Cardiac septum (tissue), 1 donor: ENCODE results near the gene REC114. TPM values are rescaled to one million over a fixed set of nuclear protein-coding genes. Genes with fewer than 3 reads are reported as not detected.
"Not testable (repeated sequence)": the region's sequence is repeated elsewhere in the genome, so short reads cannot be mapped to it uniquely, and the experiment has no call there.

Experiments used
- DNase-seq: peaks from one replicate; pipeline ENCODE4 v3.0.0-alpha.2; 2020; ENCODE audit warnings: low spot score
- intact Hi-C: fragments of 100-400 bp; cut with DNase I; formaldehyde crosslinking; loops from one replicate; pipeline ENCODE4 v1.14.0; 2022
- total RNA-seq: library from RNA; stranded (reverse); fragmentation: NEBNext Ultra II Directional; extraction: Animal tissue kit (Norgen Biotek cat#: 25700); gene quantifications from one replicate; pipeline ENCODE4 v1.2.1, GENCODE V29; 2021
- donor health status: DM: no; HTN: no; CAD: no.

Gene REC114
- total RNA-seq, 1 donor from 2014 or later: not detected

DNA sequence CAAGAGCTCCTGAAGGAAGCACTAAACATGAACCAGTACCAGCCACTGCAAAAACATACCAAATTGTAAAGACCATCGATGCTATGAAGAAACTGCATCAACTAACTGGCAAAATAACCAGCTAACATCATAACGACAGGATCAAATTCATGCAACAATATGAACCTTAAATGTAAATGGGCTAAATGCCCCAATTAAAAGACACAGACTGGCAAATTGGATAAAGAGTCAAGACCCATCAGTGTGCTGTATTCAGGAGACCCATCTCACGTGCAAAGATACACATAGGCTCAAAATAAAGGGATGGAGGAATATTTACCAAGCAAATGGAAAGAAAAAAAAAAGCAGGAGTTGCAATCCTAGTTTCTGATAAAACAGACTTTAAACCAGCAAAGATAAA, 7.0 kb downstream of the REC114 start:
- DNase-seq, intact Hi-C loops: not testable (repeated sequence)

DNA sequence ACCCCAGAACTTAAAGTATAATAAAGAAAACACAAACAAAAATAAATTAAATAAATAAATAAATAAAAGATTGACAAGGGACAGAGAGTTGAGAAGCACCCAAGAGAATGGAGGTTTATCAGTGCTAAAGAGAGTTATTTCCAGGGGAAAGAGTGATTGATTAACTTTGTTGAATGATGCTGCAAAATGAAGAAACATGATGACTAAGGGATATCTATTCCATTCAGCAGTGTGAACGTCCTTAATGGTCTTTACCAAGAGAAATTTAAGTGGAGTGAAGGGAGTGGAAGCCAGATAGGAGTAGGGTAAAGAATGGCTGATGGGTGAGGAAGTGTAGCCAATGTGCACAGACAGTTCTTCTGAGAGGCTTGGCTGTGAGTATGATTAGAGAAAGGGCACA, 11.1 kb downstream of the REC114 start:
- no peak for DNase-seq
- intact Hi-C loops: no loop called here

DNA sequence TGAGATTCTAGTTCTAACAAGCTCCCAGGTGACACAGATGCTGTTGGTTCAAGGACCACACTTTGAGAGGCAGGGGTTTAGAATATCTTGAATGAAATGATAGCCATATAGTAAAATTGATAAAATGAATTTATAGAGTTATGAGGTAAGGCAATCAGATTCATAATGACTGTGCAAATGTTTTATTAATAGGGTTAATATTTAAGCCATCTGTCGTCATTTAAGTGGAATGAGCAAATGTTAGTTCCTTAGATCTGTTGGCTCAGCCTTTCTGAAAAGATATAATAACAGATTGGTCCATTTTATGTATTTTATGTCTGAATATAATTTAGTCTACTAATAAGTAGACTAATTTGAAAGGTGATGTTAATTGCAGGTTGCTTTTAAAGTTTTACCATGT, 12.9 kb downstream of the REC114 start:
- DNase-seq: no peak
- intact Hi-C loops: no loop called here

DNA sequence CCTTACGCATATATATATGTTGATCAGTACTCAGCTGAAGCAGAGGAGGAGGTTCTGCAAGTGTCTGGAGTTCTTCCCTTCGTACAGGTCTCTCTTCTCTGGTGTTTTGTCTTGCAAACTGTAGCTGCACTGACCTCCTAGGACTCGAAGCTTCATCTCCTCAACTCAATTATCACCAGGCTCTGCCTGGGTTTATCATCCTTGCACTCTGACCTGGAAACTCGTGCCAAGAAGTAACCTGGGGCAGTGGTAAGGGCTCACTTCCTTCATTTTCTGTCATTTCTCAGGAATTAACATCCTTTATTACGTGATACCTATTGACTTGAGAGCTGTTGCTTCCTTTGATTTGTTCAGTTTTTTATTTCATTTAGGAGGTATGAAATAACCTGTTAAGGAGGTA, 14.4 kb downstream of the REC114 start:
- no peak for DNase-seq
- intact Hi-C loops: no loop called here

DNA sequence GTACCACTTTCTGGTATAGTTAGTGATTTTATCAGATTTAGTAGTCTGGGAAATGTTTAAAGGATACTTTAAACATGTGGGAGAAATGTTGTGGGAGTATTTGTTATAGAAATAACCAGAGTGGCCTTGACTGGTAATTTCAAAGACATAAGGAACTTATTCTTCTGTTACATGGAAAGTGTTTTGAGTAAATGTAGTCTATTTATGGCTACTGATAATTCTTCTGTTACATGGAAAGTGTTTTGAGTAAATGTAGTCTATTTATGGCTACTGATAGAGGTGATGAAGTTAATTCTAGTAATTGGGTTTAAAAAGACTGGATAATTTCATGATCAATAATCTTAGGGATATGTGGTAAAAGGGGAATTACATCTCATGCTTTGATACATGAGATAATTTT, 17.7 kb downstream of the REC114 start:
- intact Hi-C loops: no loop called here

DNA sequence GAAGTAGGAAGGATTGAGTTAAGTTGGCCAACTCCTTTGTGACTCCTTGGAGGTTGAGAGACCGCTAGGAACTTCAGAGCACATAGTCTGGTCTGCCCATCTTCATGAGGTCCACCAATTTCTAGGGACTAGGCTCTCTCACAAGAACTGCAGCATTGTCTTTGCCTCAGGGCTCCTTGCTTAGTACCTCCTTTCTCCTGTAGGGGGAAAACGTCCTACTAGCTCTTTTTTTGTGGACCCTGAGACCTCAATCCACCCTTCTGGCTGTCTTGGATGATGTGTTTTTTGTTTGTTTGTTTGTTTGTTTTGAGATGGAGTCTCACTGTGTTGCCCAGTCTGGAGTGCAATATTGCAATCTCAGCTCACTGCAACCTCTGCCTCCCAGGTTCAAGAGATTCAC, 21.6 kb downstream of the REC114 start:
- intact Hi-C loops: no loop called here
- DNase-seq: no peak

More for the DNA sequence above, 17.7 kb downstream of the REC114 start:
- DNase-seq: no peak

DNA sequence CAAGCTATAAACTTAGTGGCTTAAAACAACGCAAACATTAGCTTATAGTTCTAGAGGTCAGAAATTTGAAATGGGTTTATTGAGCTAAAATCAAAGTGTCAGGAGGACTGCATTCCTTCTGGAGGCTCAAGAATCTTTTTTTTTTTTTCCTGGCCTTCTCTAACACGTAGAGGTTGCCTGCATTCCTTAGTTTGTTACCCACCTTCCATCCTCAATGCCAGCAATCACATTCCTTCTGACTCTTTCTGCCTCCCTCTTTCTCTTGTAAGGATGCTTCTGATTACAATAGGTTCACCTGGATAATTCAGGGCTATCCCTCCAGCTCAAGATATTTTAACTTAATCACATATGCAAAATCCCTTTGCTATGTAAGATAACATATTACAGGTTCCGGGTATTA, 24.8 kb downstream of the REC114 start:
- intact Hi-C loops: no loop called here
- DNase-seq: no peak

DNA sequence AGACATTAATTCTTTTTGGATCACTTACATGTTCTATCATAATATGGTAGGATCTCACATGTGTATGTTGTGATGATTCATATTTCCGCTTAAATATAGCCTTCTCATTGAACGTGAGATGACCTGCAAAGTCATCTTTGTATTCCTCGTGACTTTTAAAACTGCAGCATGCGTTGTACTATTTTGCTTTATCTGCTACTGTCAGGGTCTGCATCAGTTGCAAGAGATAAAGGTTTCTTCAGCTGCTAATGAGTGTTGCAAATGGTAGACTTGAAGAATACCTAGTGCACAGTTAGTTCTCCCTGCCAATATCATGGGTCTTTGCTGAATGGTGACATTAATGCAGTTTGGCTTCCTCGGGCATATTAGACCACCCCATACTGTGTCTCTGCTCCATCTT, 31.8 kb downstream of the REC114 start:
- intact Hi-C loops: no loop called here

DNA sequence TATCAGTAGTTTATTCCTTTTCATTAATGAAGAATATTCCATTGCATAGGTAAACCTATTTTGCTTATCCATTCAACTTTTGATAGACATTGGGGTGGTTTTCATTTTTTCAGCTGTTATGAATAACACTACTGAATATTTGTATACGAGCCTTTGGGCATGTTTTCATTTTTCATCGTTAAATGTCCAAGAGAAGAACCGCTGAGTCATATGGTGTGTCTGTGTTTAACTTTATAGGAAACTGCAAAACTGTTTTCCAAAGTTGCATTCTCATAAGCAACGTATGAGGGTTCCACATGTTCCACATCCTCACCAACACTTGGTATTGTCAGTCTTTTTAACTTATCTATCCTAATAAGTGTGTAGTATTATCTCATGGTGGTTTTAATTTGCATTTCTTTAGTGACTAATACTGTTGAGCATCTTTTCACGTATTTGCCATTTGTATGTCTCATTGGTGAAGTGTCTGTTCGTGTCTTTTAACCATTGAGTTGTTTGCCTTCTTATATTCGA, 33.8 kb downstream of the REC114 start:
- DNase-seq: no peak
- intact Hi-C loops: no loop called here

More for the DNA sequence above, 31.8 kb downstream of the REC114 start:
- no peak for DNase-seq

DNA sequence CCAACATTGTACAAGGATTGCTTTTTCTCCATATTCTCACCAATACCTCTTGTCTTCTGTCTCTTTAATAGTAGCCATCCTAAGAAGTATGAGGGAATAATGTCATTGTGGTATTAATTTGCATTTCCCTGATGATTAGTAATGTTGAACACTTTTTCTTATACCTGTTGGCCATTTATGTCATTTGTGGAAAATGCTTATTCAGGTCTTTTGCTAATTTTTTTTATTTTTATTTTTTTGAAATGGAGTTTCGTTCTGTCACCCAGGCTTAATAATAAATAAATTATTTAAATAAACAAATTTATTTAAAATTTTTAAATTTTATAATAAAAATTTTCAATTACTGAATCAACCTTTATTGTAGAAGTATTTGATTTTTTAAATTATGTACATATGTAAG, 37.1 kb downstream of the REC114 start:
- intact Hi-C loops: no loop called here
- no peak for DNase-seq

DNA sequence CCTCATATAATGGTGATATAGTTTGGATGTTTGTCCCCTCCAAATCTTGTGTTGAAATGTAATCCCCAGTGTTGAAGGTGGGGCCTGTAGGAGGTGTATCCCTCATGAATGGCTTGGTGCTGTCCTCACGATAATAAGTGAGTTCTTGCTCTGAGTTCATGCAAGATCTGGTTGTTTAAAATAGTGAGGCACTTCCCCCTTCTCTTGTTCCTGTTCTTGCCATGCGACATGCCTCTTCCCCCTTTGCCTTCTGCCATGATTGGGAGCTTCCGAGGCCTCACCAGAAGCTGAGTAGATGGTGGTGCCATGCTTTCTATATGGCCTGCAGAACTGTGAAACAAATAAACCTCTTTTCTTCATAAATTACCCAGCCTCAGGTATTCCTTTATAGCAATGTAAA, 39.2 kb downstream of the REC114 start:
- intact Hi-C loops: no loop called here

DNA sequence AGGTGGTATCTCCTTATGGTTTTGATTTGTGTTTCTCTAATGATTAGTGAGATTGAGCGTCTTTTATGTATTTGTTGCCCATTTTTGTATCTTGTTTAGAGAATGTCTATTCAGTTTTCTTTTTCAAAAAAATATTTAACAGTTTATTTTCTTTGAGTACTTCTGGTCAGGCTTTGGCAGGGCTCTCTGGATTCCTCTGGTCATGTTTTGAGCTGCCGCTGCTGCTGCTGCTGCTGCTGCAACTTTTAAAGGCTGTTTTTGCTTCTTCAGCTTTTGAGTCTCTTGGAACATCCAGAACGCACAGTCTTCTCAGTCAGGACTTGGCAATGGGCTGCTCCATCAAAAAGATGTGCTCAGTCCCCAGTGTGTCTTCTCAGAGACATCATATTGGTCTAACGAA, 40.1 kb downstream of the REC114 start:
- no peak for DNase-seq
- intact Hi-C loops: no loop called here

More for the DNA sequence above, 39.2 kb downstream of the REC114 start:
- DNase-seq: no peak

DNA sequence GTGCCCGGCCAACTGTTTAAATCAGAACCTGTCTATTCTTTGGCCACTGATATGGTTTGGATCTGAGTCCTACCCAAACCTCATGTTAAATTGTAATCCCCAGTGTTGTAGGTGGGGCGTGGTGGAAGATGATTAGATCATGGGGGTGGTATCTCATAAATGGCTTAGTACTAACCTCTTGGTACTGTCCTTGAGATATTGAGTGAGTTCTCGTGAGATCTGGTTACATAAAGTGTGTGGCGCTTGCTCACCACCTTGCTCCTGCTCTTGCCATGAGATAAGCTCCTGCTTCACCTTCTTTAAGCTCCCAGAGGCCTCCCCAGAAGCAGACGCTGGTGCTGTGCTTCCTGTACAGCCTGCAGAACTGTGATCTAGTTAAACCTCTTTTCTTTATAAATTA, 42.4 kb downstream of the REC114 start:
- no peak for DNase-seq
- intact Hi-C loops: no loop called here

DNA sequence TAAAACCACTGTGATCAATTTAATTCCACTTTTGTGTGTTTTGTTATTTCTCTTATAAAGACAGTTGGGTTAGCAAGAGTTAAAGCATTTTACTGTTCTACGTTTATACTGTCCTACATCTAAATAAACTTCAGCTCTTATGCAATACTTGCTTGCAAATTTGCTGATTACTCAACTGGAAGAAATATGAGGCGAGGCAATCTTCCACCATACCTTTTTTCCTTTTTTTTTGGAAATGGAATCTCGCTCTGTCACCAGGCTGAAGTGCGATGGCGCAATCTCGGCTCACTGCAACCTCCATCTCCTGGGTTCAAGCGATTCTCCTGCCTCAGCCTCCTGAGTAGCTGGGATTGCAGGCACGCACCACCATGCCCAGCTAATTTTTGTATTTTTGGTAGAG, 42.9 kb downstream of the REC114 start:
- intact Hi-C loops, DNase-seq: not testable (repeated sequence)

DNA sequence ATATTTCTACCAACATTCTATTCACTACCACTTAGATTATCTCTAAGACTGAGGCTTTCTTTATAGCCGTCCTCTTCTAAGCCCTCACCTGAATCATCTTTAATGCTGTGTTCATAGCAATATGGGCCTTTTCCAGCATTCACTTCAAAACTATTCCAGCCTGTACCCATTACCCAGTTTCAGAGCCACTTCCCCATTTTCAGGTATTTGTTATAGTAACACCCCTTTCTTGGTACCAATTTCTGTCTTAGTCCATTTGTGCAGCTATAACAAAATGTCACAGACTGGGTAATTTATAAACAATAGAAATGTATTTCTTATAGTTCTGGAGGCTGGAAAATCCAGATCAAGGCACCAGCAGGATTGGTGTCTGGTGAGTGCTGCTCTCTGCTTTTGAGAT, 45.7 kb downstream of the REC114 start:
- intact Hi-C loops: no loop called here
- no peak for DNase-seq

DNA sequence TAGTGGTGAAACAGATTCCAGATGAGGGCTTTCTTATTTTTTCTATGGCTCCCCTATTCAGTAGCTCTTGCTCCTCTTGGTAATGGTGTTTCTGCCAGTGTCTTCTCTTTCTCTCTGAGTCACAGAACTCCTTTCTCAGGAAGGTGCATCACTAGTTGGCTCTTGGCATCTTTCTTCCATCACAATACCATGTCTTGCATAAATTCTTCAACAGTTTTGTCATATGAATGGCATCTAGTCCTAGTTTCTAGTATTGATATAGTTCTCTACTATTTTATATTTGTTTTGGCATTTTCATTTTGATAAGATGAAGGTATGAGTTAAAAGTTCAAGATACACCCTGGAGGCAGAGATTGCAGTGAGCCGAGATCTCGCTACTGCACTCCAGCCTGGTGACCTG, 51.0 kb downstream of the REC114 start:
- intact Hi-C loops: no loop called here
- no peak for DNase-seq

DNA sequence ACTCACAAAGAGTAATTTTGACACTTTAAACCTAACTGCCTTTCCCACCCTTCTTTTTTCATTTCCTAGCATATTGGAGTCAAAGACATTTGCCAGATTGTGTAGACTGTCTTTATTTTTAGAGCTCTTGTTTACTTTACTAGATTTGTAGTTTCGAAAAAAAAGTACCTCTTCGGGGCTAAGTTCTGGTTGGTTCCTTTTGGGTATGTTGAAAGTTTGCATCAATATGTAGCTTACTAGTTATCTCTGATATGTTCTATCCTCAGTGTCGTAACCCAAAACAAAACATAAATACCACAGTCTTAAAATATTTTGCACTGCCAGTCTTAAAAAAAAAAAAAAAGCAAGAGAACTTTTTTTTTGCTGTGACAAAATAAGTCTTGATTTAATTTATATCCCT, 52.2 kb downstream of the REC114 start:
- intact Hi-C loops: no loop called here

DNA sequence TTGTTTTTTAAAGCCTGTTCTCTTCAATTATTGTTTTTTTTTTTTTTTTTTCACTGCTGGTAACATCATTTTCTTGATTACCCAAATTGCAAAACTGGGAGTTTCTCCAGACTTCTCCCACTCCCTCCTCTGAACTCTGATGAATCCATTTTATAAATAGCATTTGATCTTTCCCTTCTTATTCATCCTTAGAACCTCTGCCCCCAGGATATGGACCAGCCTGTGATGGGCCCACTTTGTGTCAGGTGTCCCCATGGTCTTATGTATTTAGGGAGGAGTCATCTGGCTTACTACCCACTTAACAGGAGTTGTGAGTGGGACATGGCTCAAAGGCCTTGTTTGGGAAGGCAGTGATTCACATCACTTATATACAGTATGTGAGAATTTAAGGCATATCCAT, 57.7 kb downstream of the REC114 start:
- no peak for DNase-seq
- intact Hi-C loops: no loop called here

More for the DNA sequence above, 52.2 kb downstream of the REC114 start:
- DNase-seq: no peak

DNA sequence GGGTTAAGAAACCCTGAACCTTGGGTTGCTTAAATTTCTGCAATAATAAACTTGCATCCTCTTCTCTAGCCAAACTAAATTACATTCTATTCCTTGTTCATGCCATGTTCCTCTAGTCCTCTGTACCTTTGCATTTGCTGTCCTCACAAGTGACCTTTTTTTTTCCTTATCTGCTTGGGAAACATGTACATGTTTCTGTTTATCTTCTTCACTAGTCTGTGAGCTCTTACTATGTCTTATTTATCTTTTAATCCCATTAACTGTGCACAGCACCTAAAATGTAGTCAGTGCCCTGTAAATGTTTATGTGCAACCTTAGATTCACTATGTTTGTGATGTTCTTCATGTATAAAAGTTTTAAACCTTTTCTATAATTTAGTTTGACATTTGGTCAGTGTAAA, 61.9 kb downstream of the REC114 start:
- intact Hi-C loops: no loop called here

DNA sequence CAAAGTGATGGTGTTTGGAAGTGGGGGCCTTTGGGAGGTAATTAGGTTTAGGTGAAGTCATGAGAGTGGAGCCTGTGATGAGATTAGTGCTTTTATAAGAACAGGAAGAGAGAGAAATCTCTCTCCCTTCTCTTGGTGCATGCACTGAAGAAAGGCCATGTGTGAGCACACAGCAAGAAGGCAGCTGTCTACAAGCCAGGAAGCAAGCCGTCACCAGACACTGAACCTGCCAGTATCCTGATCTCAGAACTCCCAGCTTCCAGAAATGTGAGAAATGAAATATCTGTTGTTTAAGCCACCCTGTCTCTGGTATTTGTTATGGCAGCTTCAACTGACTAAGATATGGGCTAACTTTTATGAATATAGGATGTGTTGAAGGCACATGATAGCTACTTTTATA, 72.6 kb downstream of the REC114 start:
- intact Hi-C loops: loop anchor here (10.0 kb wide), 1 partner anchor 151 kb away; the partner anchor contains the start of gene HCN4
- no peak for DNase-seq

More for the DNA sequence above, 61.9 kb downstream of the REC114 start:
- no peak for DNase-seq

DNA sequence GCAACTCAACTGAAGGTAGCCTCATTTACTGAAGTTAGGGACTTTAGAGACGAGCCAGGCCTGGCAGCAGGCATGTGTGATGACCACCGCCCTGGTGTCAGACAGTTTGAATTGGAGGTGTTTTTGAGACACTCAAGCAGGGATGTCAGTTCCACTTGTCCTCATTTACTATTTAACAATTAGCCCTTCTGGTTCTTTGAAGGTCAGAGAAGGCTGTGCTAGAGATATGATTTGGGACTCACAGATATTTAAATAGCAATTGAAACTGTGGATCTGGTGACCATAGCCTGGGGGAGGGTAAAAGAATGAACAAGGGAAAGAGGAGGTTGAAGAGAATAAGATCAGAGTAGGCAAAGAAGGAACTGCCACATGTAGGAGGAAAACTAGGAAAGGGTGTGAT, 74.6 kb downstream of the REC114 start:
- no peak for DNase-seq
- intact Hi-C loops: loop anchor here (10.0 kb wide), 1 partner anchor 153 kb away; the partner anchor contains the start of gene HCN4
